H4 (cell line): Measurements from ENCODE around the gene KCNC1. TPM values are rescaled to one million over a fixed set of nuclear protein-coding genes. Genes with fewer than 3 reads are reported as not detected.

Experiments
- DNase-seq: peaks from one replicate; pipeline ENCODE4 v3.0.0-alpha.2; 2015; ENCODE audit warnings: low spot score
- total RNA-seq: library from RNA; depleted of rRNA; stranded (reverse); fragments of >200 nt; shearing (Covaris generic); gene quantifications from 2 replicates; pipeline ENCODE4 v1.2.3, GENCODE V29; 2014; rRNA removed

KCNC1 gene
- total RNA-seq, 1 experiment from 2014 or later, result not detected

DNA sequence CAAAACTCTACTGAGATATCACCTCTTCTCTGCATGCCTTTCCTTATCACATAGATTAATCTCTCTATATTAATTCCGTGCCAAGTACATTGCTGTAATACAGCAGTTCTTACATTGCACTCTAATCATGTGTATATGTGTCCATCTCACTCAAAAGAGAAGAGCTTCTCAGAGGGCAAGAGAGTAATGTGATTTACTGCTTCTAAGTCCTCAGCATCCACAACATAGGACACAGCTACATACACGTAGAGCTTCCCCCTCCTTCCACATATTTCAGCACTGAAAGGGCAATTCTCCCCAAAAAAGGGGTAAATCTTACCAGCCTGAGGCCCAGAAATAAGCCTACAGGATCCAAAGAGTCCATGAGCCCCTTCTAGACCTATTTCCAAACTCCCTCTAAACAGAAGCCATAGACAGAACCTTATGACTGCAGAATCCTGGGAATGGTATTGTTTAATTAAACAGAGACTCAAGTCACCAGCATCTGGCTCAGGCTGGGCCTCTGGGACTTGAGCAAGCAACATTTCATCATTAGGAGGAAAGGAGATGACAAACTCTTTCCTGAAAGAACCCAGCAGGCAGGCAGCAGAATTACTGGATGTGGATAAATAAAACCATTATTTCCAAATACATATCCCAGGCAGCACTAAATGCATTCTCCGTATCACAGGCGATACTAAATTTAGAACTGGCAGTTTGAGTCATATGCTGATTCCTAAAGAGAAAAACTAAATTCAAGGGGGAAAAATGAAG, 87.2 kb downstream of the KCNC1 start:
- no peak for DNase-seq

GRCh38 chr11:17822401-17822781, 87.8 kb downstream of the KCNC1 start:
- DNase-seq, result no peak

- no peak for DNase-seq
Measured at GRCh38 chr11:17827006-17827405, 92.4 kb downstream of the KCNC1 start.

DNA sequence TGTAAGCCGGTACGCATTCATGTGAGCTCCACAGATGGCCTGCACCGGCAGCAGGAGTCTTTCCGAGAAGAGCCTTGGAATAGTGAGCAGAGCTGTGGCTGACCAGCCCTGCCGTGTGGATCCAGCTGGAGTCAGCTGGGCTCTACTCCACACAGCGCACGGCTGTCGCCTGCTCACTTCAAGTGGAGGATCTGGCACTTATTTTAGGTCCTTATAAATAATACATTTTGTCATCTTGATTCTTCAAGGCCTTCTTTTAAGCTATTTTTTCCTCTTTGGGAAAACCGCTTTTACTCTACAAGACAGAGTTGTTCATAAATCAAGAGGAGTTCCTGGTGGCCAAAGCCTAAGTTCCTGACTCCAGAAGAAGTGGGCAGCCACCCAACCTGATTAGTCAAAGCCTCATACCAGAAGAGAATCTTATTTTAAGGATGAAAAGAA, 93.8 kb downstream of the KCNC1 start:
- DNase-seq, result no peak

GRCh38 chr11:17831228-17831627, 96.6 kb downstream of the KCNC1 start:
- DNase-seq, result no peak

GRCh38 chr11:17831883-17832282, 97.3 kb downstream of the KCNC1 start:
- no peak for DNase-seq

Other genes with a start within 250 kb of the KCNC1 start
- not detected in 2 replicates for gene USH1C, start 190.4 kb upstream of the KCNC1 start, total RNA-seq
- gene OTOG, start 187.5 kb upstream of the KCNC1 start, total RNA-seq, result not detected in 2 replicates
- not detected in 2 replicates for gene MYOD1, start 15.2 kb upstream of the KCNC1 start, total RNA-seq